ENCODE data around the gene CAB39.

DNA sequence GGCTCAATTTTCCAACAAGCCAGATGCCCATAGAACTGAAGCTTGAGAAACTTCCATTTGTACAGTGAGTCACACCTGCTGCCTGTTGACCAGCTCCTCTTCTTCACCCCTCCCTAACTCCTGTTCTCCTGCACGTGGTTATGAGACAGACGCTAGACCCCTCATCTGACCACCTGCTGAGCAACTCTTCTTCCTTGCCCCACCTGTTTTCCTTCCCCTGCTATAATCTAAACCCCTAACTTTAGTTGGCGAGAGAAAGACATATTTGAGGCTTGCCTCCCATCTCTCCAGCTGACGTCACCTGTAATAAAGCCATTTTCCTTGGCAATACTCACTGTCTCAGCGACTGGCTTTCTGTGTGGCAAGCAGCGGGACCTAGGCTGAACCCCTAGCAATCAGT lies 129.8 kb downstream of the CAB39 start:
- no peak for TF ChIP-seq ZNF70 (CRISPR knock-in tag; IDR thresholded peaks at IDR 0.05)
- no peak for TF ChIP-seq CSDC2 (CRISPR knock-in tag; IDR thresholded peaks at IDR 0.05)
- no peak for TF ChIP-seq RARB (CRISPR knock-in tag; IDR thresholded peaks at IDR 0.05)
- no peak for TF ChIP-seq TCF4 (CRISPR knock-in tag; IDR thresholded peaks at IDR 0.05; ENCODE audit: borderline replicate concordance)
- no peak for TF ChIP-seq ISL1 (CRISPR knock-in tag; IDR thresholded peaks at IDR 0.05)
- no peak for TF ChIP-seq ZFP3 (CRISPR knock-in tag; IDR thresholded peaks at IDR 0.05)
- TF ChIP-seq, protein P1, sequence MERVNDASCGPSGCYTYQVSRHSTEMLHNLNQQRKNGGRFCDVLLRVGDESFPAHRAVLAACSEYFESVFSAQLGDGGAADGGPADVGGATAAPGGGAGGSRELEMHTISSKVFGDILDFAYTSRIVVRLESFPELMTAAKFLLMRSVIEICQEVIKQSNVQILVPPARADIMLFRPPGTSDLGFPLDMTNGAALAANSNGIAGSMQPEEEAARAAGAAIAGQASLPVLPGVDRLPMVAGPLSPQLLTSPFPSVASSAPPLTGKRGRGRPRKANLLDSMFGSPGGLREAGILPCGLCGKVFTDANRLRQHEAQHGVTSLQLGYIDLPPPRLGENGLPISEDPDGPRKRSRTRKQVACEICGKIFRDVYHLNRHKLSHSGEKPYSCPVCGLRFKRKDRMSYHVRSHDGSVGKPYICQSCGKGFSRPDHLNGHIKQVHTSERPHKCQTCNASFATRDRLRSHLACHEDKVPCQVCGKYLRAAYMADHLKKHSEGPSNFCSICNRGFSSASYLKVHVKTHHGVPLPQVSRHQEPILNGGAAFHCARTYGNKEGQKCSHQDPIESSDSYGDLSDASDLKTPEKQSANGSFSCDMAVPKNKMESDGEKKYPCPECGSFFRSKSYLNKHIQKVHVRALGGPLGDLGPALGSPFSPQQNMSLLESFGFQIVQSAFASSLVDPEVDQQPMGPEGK (CRISPR knock-in tag; IDR thresholded peaks at IDR 0.05; ENCODE audit: borderline replicate concordance): no peak

Measured in SK-N-SH treated with all-trans-retinoic acid at 6 μM for 48 hours (cell line).